ENCODE results near the gene GREM2. TPM values are rescaled to one million over a fixed set of nuclear protein-coding genes. Genes with fewer than 3 reads are reported as not detected.

Gene GREM2
- total and polyA plus RNA-seq, 2 experiments from 2014 or later = 0.18 to 0.21 TPM

- no peak for TF ChIP-seq ZNF462 (CRISPR knock-in tag; IDR thresholded peaks at IDR 0.05)
Observed at GRCh38 chr1:240575981-240576662, 35.8 kb downstream of the GREM2 start (continued).

- H3K4me3 Mint-ChIP-seq = no peak overlapping the region
- no peaks in the 10 kb centered on the region for H3K9me3 Mint-ChIP-seq
- no peaks in the 10 kb centered on the region for H3K36me3 Mint-ChIP-seq (ENCODE audit: low read depth)
- Histone ChIP-seq H2AFZ (no peak overlapping the region), H3K27me3 (ENCODE audit: insufficient read depth) (no peaks in the 10 kb centered on the region), H3K4me1 (ENCODE audit: insufficient read depth) (no peaks in the 10 kb centered on the region), H3K36me3 (ENCODE audit: insufficient read depth) (no peaks in the 10 kb centered on the region), H3K9me2 (ENCODE audit: insufficient read depth) (no peaks in the 10 kb centered on the region), H3K4me3 (no peak overlapping the region), H4K20me1 (replicated peaks; ENCODE audit: insufficient read depth) (no peaks in the 10 kb centered on the region), H3K27ac (ENCODE audit: low read depth) (no peak overlapping the region), H3K79me2 (replicated peaks; ENCODE audit: insufficient read depth) (no peaks in the 10 kb centered on the region), H3F3A (replicated peaks; ENCODE audit: low read depth) (no peaks in the 10 kb centered on the region), H3K4me2 (no peak overlapping the region)
- peaks cover 12% of the 10 kb centered on the region for H3K4me1 Mint-ChIP-seq
- H3K27ac Mint-ChIP-seq = no peak overlapping the region
- DNase-seq (ENCODE audit: low spot score) (no peak), ATAC-seq (no peak)
- peaks cover 2% of the 10 kb centered on the region for H3K27me3 Mint-ChIP-seq (ENCODE audit: insufficient read depth, low read depth, poor library complexity)
- TF ChIP-seq POLR2AphosphoS5 (IDR thresholded peaks at IDR 0.05; ENCODE audit: low read depth) (no peak), JUNB (IDR thresholded peaks at IDR 0.05; ENCODE audit: unreplicated experiment) (no peak), NANOG (IDR thresholded peaks at IDR 0.05; ENCODE audit: borderline replicate concordance) (no peak), ZNF462 (CRISPR knock-in tag; IDR thresholded peaks at IDR 0.05) (no peak), ZNF114 (CRISPR knock-in tag; IDR thresholded peaks at IDR 0.05) (no peak), EZH2phosphoT487 (IDR thresholded peaks at IDR 0.05; ENCODE audit: unreplicated experiment) (no peak), STAT1 (IDR thresholded peaks at IDR 0.05; ENCODE audit: unreplicated experiment) (no peak), ZNF331 (CRISPR knock-in tag; IDR thresholded peaks at IDR 0.05; ENCODE audit: low read depth) (no peak)
Observed at GRCh38 chr1:240572328-240572727, 39.6 kb downstream of the GREM2 start.
